ENCODE measurements around the gene FREM1. TPM values are rescaled to one million over a fixed set of nuclear protein-coding genes. Genes with fewer than 3 reads are reported as not detected.

The FREM1 gene
- total RNA-seq, 1 donor from 2014 or later, result 0.52 TPM

DNA sequence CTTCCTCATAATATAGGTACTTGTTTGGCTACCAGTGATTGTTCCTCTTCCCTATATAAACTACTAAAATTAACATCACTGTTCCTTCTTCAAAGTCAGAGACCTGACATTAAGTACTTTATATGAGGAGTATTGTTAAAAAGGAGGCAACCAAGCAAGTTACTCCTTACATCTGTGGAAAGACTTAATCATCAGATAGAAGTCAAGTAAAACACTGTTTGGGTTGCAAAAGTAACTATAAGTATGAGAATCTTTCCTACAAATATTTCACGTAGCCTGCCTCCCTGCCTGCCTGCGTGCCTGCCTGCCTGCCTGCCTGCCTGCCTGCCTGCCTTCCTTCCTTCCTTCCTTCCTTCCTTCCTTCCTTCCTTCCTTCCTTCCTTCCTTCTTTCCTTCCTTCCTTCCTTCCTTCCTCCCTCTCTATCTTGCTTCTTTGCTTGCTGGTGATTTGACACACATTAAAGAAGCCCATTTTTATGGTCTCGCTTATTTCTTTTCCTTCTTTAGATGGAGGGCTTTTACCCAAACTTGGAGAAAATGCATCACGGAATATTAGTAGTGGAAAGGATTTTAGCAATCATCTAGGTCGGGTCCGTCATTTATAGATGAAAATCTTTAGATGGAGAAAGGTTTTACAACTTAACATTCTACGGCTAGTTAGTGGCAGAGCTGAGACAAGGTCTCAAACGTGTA lies 190.9 kb downstream of the FREM1 start:
- no peak overlapping the region for H3K4me2 ChIP-seq (ENCODE audit: low read length)
- no peaks in the 10 kb centered on the region for H3K9me3 ChIP-seq (ENCODE audit: insufficient read depth, low read depth, low read length)
- no peaks in the 10 kb centered on the region for H3K9me3 Mint-ChIP-seq (ENCODE audit: unreplicated experiment)
- no peak overlapping the region for H3K27ac ChIP-seq (ENCODE audit: low read depth, low read length)
- no peaks in the 10 kb centered on the region for H3K27me3 ChIP-seq (ENCODE audit: insufficient read depth, low read length)
- no peak for TF ChIP-seq EZH2 (IDR thresholded peaks at IDR 0.05; ENCODE audit: insufficient read depth, low read length)
- TF ChIP-seq, protein P1, sequence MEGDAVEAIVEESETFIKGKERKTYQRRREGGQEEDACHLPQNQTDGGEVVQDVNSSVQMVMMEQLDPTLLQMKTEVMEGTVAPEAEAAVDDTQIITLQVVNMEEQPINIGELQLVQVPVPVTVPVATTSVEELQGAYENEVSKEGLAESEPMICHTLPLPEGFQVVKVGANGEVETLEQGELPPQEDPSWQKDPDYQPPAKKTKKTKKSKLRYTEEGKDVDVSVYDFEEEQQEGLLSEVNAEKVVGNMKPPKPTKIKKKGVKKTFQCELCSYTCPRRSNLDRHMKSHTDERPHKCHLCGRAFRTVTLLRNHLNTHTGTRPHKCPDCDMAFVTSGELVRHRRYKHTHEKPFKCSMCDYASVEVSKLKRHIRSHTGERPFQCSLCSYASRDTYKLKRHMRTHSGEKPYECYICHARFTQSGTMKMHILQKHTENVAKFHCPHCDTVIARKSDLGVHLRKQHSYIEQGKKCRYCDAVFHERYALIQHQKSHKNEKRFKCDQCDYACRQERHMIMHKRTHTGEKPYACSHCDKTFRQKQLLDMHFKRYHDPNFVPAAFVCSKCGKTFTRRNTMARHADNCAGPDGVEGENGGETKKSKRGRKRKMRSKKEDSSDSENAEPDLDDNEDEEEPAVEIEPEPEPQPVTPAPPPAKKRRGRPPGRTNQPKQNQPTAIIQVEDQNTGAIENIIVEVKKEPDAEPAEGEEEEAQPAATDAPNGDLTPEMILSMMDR (IDR thresholded peaks at IDR 0.05; ENCODE audit: insufficient read depth, low read depth, low read length), result no peak
- no peak overlapping the region for H3K4me3 Mint-ChIP-seq (ENCODE audit: unreplicated experiment)
- no peaks in the 10 kb centered on the region for H3K27me3 Mint-ChIP-seq (ENCODE audit: low read depth, unreplicated experiment)
- no peaks in the 10 kb centered on the region for H4K20me1 ChIP-seq (ENCODE audit: insufficient read depth, low read length)
- DNase-seq (ENCODE audit: low read depth), result no peak
- H3K79me2 ChIP-seq (ENCODE audit: insufficient read depth, low read length), result no peaks in the 10 kb centered on the region
- H3K9ac ChIP-seq (ENCODE audit: low read length), result no peak overlapping the region
- no peak overlapping the region for H3K4me3 ChIP-seq (ENCODE audit: insufficient read depth, low read depth, low read length)
- no peak for FAIRE-seq
- no peaks in the 10 kb centered on the region for H3K4me1 ChIP-seq (ENCODE audit: insufficient read depth, low read length)
- H3K36me3 Mint-ChIP-seq (ENCODE audit: low read depth, unreplicated experiment), result no peaks in the 10 kb centered on the region
- peaks cover 17% of the 10 kb centered on the region for H3K4me1 Mint-ChIP-seq (ENCODE audit: low read depth, unreplicated experiment)
- no peak overlapping the region for H3K27ac Mint-ChIP-seq (ENCODE audit: unreplicated experiment)
- no peaks in the 10 kb centered on the region for H3K36me3 ChIP-seq (ENCODE audit: insufficient read depth, low read length)
- no peak overlapping the region for H2AFZ ChIP-seq (ENCODE audit: low read depth, low read length)

DNA sequence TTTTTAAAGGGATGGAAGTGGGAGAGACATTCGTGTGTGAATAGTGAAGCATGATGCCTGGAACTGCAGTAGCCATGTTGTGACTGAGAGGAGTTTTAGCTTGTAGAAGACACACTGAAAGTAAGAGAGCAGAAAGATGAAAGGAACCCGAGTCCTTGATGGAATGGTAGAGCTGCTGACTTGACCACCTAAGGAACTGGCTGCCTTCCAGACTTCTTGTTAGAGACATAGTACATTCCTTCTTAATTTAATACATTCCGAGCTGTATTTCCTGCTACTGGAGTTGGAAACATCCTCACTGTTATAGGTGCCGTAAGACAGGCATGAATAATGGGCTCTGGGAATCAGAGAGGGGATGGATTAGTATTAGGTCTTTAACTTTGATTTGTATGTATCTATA lies 195.1 kb downstream of the FREM1 start:
- H3K36me3 Mint-ChIP-seq (ENCODE audit: low read depth, unreplicated experiment), result no peaks in the 10 kb centered on the region
- Histone ChIP-seq H3K36me3 (ENCODE audit: insufficient read depth, low read length) (no peaks in the 10 kb centered on the region), H3K9ac (ENCODE audit: low read length) (no peak overlapping the region), H4K20me1 (ENCODE audit: insufficient read depth, low read length) (no peaks in the 10 kb centered on the region), H3K4me1 (ENCODE audit: insufficient read depth, low read length) (no peaks in the 10 kb centered on the region), H2AFZ (ENCODE audit: low read depth, low read length) (no peak overlapping the region), H3K9me3 (ENCODE audit: insufficient read depth, low read depth, low read length) (no peaks in the 10 kb centered on the region), H3K4me3 (ENCODE audit: insufficient read depth, low read depth, low read length) (no peak overlapping the region), H3K79me2 (ENCODE audit: insufficient read depth, low read length) (no peaks in the 10 kb centered on the region), H3K4me2 (ENCODE audit: low read length) (no peak overlapping the region), H3K27me3 (ENCODE audit: insufficient read depth, low read length) (no peaks in the 10 kb centered on the region), H3K27ac (ENCODE audit: low read depth, low read length) (no peak overlapping the region)
- H3K9me3 Mint-ChIP-seq (ENCODE audit: unreplicated experiment), result peaks cover under 1% of the 10 kb centered on the region
- H3K4me3 Mint-ChIP-seq (ENCODE audit: unreplicated experiment), result no peak overlapping the region
- peaks cover 20% of the 10 kb centered on the region for H3K4me1 Mint-ChIP-seq (ENCODE audit: low read depth, unreplicated experiment)
- DNase-seq (ENCODE audit: low read depth), result no peak
- H3K27ac Mint-ChIP-seq (ENCODE audit: unreplicated experiment), result no peak overlapping the region
- TF ChIP-seq, protein P1 (IDR thresholded peaks at IDR 0.05; ENCODE audit: insufficient read depth, low read depth, low read length), result no peak
- TF ChIP-seq EZH2 (IDR thresholded peaks at IDR 0.05; ENCODE audit: insufficient read depth, low read length), result no peak
- H3K27me3 Mint-ChIP-seq (ENCODE audit: low read depth, unreplicated experiment), result no peaks in the 10 kb centered on the region
- FAIRE-seq, result no peak

GRCh38 chr9:14713187-14713767 lies 197.0 kb downstream of the FREM1 start:
- Histone ChIP-seq H3K27me3 (ENCODE audit: insufficient read depth, low read length) (no peaks in the 10 kb centered on the region), H3K36me3 (ENCODE audit: insufficient read depth, low read length) (no peaks in the 10 kb centered on the region), H4K20me1 (ENCODE audit: insufficient read depth, low read length) (no peaks in the 10 kb centered on the region), H3K4me2 (ENCODE audit: low read length) (no peak overlapping the region), H3K9me3 (ENCODE audit: insufficient read depth, low read depth, low read length) (no peaks in the 10 kb centered on the region), H3K4me3 (ENCODE audit: insufficient read depth, low read depth, low read length) (no peak overlapping the region), H3K4me1 (ENCODE audit: insufficient read depth, low read length) (no peaks in the 10 kb centered on the region), H3K27ac (ENCODE audit: low read depth, low read length) (no peak overlapping the region), H2AFZ (ENCODE audit: low read depth, low read length) (no peak overlapping the region), H3K9ac (ENCODE audit: low read length) (no peak overlapping the region), H3K79me2 (ENCODE audit: insufficient read depth, low read length) (no peaks in the 10 kb centered on the region)
- no peaks in the 10 kb centered on the region for H3K36me3 Mint-ChIP-seq (ENCODE audit: low read depth, unreplicated experiment)
- FAIRE-seq (no peak), DNase-seq (ENCODE audit: low read depth) (no peak)
- TF ChIP-seq, protein P1 (IDR thresholded peaks at IDR 0.05; ENCODE audit: insufficient read depth, low read depth, low read length), result no peak
- TF ChIP-seq EZH2 (IDR thresholded peaks at IDR 0.05; ENCODE audit: insufficient read depth, low read length), result no peak
- H3K27ac Mint-ChIP-seq (ENCODE audit: unreplicated experiment), result no peak overlapping the region
- no peaks in the 10 kb centered on the region for H3K27me3 Mint-ChIP-seq (ENCODE audit: low read depth, unreplicated experiment)
- no peak overlapping the region for H3K4me3 Mint-ChIP-seq (ENCODE audit: unreplicated experiment)
- peaks cover 20% of the 10 kb centered on the region for H3K4me1 Mint-ChIP-seq (ENCODE audit: low read depth, unreplicated experiment)
- H3K9me3 Mint-ChIP-seq (ENCODE audit: unreplicated experiment), result peaks cover 6% of the 10 kb centered on the region
